IMR-90 (cell line): ENCODE measurements around the gene EID1. TPM values are rescaled to one million over a fixed set of nuclear protein-coding genes. Genes with fewer than 3 reads are reported as not detected.
A peak's percentile ranks its signal among the peaks of the same experiment; 100 is the strongest.

Experiments
- ATAC-seq: fragments of 200-7000 bp; cut with Tn5 transposase; 2 replicates; pipeline ENCODE4 v1.9.1; 2020; ENCODE audit warnings: low read depth, mild to moderate bottlenecking, moderate library complexity
- BruUV-seq: library from RNA; stranded (reverse); fragments of 400-500 nt; replicated peaks from 2 replicates; lab custom pipeline; 2021; lab: Mats Ljungman, UMichigan
- CTCF ChIA-PET: fragments of 300-600 bp; formaldehyde crosslinking; extraction: SDS; loops from one replicate; lab custom pipeline; 2021; ENCODE audit warnings: antibody characterized with exemption; lab: Yijun Ruan, JAX
- POLR2A ChIA-PET: fragments of 300-600 bp; sonication (Branson Sonifier 250); formaldehyde crosslinking; loops from one replicate; lab custom pipeline; 2022; ENCODE audit warnings: antibody characterized with exemption; ENCODE audit not compliant: unreplicated experiment; lab: Charles Lee
- DNase-seq: peaks from one replicate; pipeline ENCODE4 v3.0.0; 2013
- H2AFZ ChIP-seq: replicated peaks from 2 replicates; pipeline ENCODE3; 2013; ENCODE audit warnings: low read length, mild to moderate bottlenecking; ENCODE audit not compliant: poor library complexity
- H2AK5ac ChIP-seq: 2 replicates; pipeline ENCODE4 v1.6.1; 2013; ENCODE audit warnings: low read depth, low read length, inconsistent platforms
- H2AK9ac ChIP-seq: replicated peaks from 2 replicates; pipeline ENCODE3; 2013; ENCODE audit warnings: mild to moderate bottlenecking, low read depth, low read length, moderate library complexity; ENCODE audit not compliant: poor library complexity
- H2BK120ac ChIP-seq: 2 replicates; pipeline ENCODE4 v1.6.1; 2013; ENCODE audit warnings: low read depth, low read length, inconsistent platforms
- H2BK15ac ChIP-seq: 3 replicates; pipeline ENCODE4 v1.6.1; 2013; ENCODE audit warnings: low read depth, low read length, inconsistent platforms
- H2BK20ac ChIP-seq: 2 replicates; pipeline ENCODE4 v1.6.1; 2013; ENCODE audit warnings: low read depth, mild to moderate bottlenecking, inconsistent platforms, low read length, moderate library complexity
- H2BK5ac ChIP-seq: 2 replicates; pipeline ENCODE4 v1.6.1; 2013; ENCODE audit warnings: mild to moderate bottlenecking, low read depth, low read length, inconsistent platforms; ENCODE audit not compliant: poor library complexity, severe bottlenecking
- H3K14ac ChIP-seq: replicated peaks from 2 replicates; pipeline ENCODE4 v1.6.1; 2013; ENCODE audit warnings: low read depth, low read length, inconsistent platforms
- H3K18ac ChIP-seq: 2 replicates; pipeline ENCODE4 v1.6.1; 2013; ENCODE audit warnings: low read depth, low read length, control low read depth
- H3K23ac ChIP-seq: 2 replicates; pipeline ENCODE4 v1.6.1; 2013; ENCODE audit warnings: low read depth, low read length, inconsistent platforms
- H3K27ac ChIP-seq: 2 replicates; pipeline ENCODE4 v1.5.1; 2013; ENCODE audit warnings: mild to moderate bottlenecking, control low read depth, low read length; ENCODE audit not compliant: insufficient read depth
- H3K27me3 ChIP-seq: 2 replicates; pipeline ENCODE4 v1.6.1; 2013; ENCODE audit warnings: low read length; ENCODE audit not compliant: control insufficient read depth, insufficient read depth
- H3K36me3 ChIP-seq: 2 replicates; pipeline ENCODE4 v1.6.1; 2013; ENCODE audit warnings: low read length, mixed read lengths; ENCODE audit not compliant: control insufficient read depth, insufficient read depth
- H3K4ac ChIP-seq: 2 replicates; pipeline ENCODE4 v1.6.1; 2013; ENCODE audit warnings: low read depth, low read length, inconsistent platforms
- H3K4me1 ChIP-seq: 2 replicates; pipeline ENCODE4 v1.6.1; 2013; ENCODE audit warnings: low read length, mixed read lengths; ENCODE audit not compliant: control insufficient read depth, insufficient read depth
- H3K4me2 ChIP-seq: 2 replicates; pipeline ENCODE4 v1.6.1; 2013; ENCODE audit warnings: low read depth, mild to moderate bottlenecking, control low read depth, low read length, moderate library complexity
- H3K4me3 ChIP-seq: 2 replicates; pipeline ENCODE4 v1.5.1; 2013; ENCODE audit warnings: low read depth, mild to moderate bottlenecking, control low read depth, low read length, moderate library complexity; ENCODE audit not compliant: insufficient read depth
- H3K56ac ChIP-seq: 2 replicates; pipeline ENCODE4 v1.6.1; 2013; ENCODE audit warnings: low read length, inconsistent platforms; ENCODE audit not compliant: insufficient read depth; ENCODE audit errors: extremely low read depth
- H3K79me1 ChIP-seq, 2 experiments: 2 replicates each; pipeline ENCODE4 v1.6.1; 2013; ENCODE audit warnings: low read length in 2 of 2, inconsistent platforms in 1 of 2, low read depth in 1 of 2
- H3K9ac ChIP-seq: 2 replicates; pipeline ENCODE4 v1.6.1; 2013; ENCODE audit warnings: low read depth, low read length, control low read depth
- H3K9me1 ChIP-seq: 2 replicates; pipeline ENCODE4 v1.6.1; 2013; ENCODE audit warnings: low read length, inconsistent platforms; ENCODE audit not compliant: insufficient read depth
- H3K9me3 ChIP-seq: 2 replicates; pipeline ENCODE4 v1.6.1; 2013; ENCODE audit warnings: low read length; ENCODE audit not compliant: control insufficient read depth, insufficient read depth
- H4K20me1 ChIP-seq: 2 replicates; pipeline ENCODE4 v1.6.1; 2013; ENCODE audit warnings: low read length, inconsistent platforms; ENCODE audit not compliant: insufficient read depth
- H4K5ac ChIP-seq: 2 replicates; pipeline ENCODE4 v1.6.1; 2013; ENCODE audit warnings: mild to moderate bottlenecking, low read depth, low read length, control low read depth
- H4K8ac ChIP-seq, 2 experiments: 2 replicates each; pipeline ENCODE4 v1.6.1; 2013; ENCODE audit warnings: low read depth in 2 of 2, low read length in 2 of 2, control low read depth in 1 of 2, inconsistent platforms in 1 of 2
- H4K91ac ChIP-seq: 2 replicates; pipeline ENCODE4 v1.6.1; 2013; ENCODE audit warnings: low read depth, low read length, inconsistent platforms; ENCODE audit not compliant: insufficient read depth
- CEBPB ChIP-seq: IDR thresholded peaks from 2 replicates; pipeline ENCODE4 v1.6.1; 2012; ENCODE audit warnings: low read depth, low read length, improper control_type of control experiment
- RFX5 ChIP-seq: IDR thresholded peaks from 2 replicates; pipeline ENCODE4 v1.8.0; 2012; ENCODE audit warnings: low read depth, mild to moderate bottlenecking, low read length, moderate library complexity
- WGBS, 2 experiments: methylation state at CpG; one replicate each; pipeline versions ENCODE4 v1.1.5 to v1.1.7; 2013; ENCODE audit warnings: missing lambda C conversion rate in 2 of 2; ENCODE audit not compliant: insufficient read length in 1 of 2; ENCODE audit errors: extremely low coverage in 2 of 2; 5-methylcytosine and 5-hydroxymethylcytosine counted together
- dilution Hi-C: fragments of 300-500 bp; cut with HindIII; formaldehyde crosslinking; loops from one replicate; pipeline ENCODE4 v1.14.3; 2018; ENCODE audit warnings: low sequenced_read_pairs; ENCODE audit not compliant: unreplicated experiment
- in situ Hi-C: fragments of 300-500 bp; cut with MboI; formaldehyde crosslinking; loops from 3 replicates; pipeline ENCODE4 v1.14.3; 2019; ENCODE audit warnings: low sequenced_read_pairs, inconsistent platforms, mixed read lengths
- intact Hi-C: fragments of 100-400 bp; cut with micrococcal nuclease; formaldehyde crosslinking; loops from 2 replicates; pipeline ENCODE4 v1.10.0; 2022
- polyA plus RNA-seq, 3 experiments: library from polyadenylated mRNA; depleted of rRNA; stranded (reverse); fragments of >200 nt; gene quantifications; 2 replicates each; pipeline ENCODE4 v1.2.3, GENCODE V29; 2012; ENCODE audit warnings: low replicate concordance in 1 of 3
- total RNA-seq: library from RNA; depleted of rRNA; stranded (reverse); fragments of >200 nt; gene quantifications from 2 replicates; pipeline ENCODE4 v1.2.3, GENCODE V29; 2012

Gene EID1
- total and polyA plus RNA-seq, 2 of the 4 experiments (the other 2 are of a cell fraction) = 147 to 162 TPM

GRCh38 chr15:48896869-48897814 is 19.2 kb downstream of the EID1 start:
- POLR2A ChIA-PET = no interaction called here
- Histone ChIP-seq H4K5ac (peak overlapping the region; percentile 95), H4K8ac (peak overlapping the region; percentile 71 to 90), H2AK9ac (peak overlapping the region; percentile 68), H2BK5ac (peak overlapping the region; percentile 78), H3K56ac (peak overlapping the region; percentile 57), H2BK20ac (peak overlapping the region; percentile 83), H2AK5ac (peak overlapping the region; percentile 40; the same call in 1 of the 2 replicates), H3K14ac (peak overlapping the region; percentile 80), H2AFZ (peak overlapping the region; percentile 86), H3K27ac (peak overlapping the region; percentile 87), H2BK15ac (peak overlapping the region; percentile 73; the same call in 2 of the 3 replicates), H3K4me1 (peaks cover 12% of the 10 kb centered on the region), H3K4me2 (peak overlapping the region; percentile 85), H3K4me3 (peak overlapping the region; percentile 5; the same call in 1 of the 2 replicates), H3K27me3 (no peaks in the 10 kb centered on the region), H3K4ac (peak overlapping the region; percentile 86), H3K36me3 (no peaks in the 10 kb centered on the region), H3K18ac (peak overlapping the region; percentile 90), H2BK120ac (peak overlapping the region; percentile 91), H3K9me1 (peaks cover 8% of the 10 kb centered on the region), H3K9me3 (no peaks in the 10 kb centered on the region), H4K91ac (peak overlapping the region; percentile 84), H4K20me1 (no peaks in the 10 kb centered on the region), H3K23ac (peak overlapping the region; percentile 74), H3K79me1 (peaks cover 7 to 18% of the 10 kb centered on the region in 2 experiments; a peak in 3 of 4 replicates), H3K9ac (peak overlapping the region; percentile 55)
- intact Hi-C loops = no loop called here
- ATAC-seq (peak; percentile 91), DNase-seq (peak; percentile 82)
- in situ Hi-C loops = no loop called here
- CTCF ChIA-PET = interaction anchor here (1.3 to 1.4 kb wide), 2 partner anchors 69 to 79 kb away, joined by 3 read pairs; no protein-coding TSS in a partner anchor
- TF ChIP-seq RFX5 = no peak
- TF ChIP-seq CEBPB = peak; percentile 48; the same call in 1 of the 2 replicates
- no TSS peak for BruUV-seq
- dilution Hi-C loops = no loop called here
- WGBS, 2 experiments = 20% methylated on average over 1 of the region's 13 CpGs; no CpG with 5 or more reads in 1 of the 2 experiments
